ENCODE measurements around the gene ZDHHC11B.

DNA sequence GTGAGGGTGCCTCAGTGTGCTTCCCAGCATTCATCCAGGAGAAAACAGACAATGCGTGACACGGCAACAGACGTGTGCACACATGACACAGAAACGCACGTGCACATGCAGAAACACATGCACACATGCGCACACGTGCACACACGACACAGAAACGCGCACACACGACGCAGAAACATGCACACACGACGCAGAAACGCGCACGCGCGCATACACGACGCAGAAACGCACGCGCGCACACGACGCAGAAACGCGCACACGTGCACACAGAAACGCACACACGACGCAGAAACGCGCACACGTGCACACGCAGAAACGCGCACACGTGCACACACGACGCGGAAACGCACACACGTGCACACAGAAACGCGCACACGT is 107.8 kb downstream of the ZDHHC11B start:
- TF ChIP-seq POLR2A (IDR thresholded peaks at IDR 0.05; ENCODE audit: low read depth): no peak
- TF ChIP-seq, protein P1, sequence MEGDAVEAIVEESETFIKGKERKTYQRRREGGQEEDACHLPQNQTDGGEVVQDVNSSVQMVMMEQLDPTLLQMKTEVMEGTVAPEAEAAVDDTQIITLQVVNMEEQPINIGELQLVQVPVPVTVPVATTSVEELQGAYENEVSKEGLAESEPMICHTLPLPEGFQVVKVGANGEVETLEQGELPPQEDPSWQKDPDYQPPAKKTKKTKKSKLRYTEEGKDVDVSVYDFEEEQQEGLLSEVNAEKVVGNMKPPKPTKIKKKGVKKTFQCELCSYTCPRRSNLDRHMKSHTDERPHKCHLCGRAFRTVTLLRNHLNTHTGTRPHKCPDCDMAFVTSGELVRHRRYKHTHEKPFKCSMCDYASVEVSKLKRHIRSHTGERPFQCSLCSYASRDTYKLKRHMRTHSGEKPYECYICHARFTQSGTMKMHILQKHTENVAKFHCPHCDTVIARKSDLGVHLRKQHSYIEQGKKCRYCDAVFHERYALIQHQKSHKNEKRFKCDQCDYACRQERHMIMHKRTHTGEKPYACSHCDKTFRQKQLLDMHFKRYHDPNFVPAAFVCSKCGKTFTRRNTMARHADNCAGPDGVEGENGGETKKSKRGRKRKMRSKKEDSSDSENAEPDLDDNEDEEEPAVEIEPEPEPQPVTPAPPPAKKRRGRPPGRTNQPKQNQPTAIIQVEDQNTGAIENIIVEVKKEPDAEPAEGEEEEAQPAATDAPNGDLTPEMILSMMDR (IDR thresholded peaks at IDR 0.05): no peak
- no peak for TF ChIP-seq POLR2AphosphoS5 (IDR thresholded peaks at IDR 0.05)

Measured in esophagus muscularis mucosa (tissue), 3 donors.